Measurements from ENCODE around the gene SDHAF1.
"Not testable (repeated sequence)": the region's sequence is repeated elsewhere in the genome, so short reads cannot be mapped to it uniquely, and the experiment has no call there.

GRCh38 chr19:35980997-35981396 is 14.0 kb upstream of the SDHAF1 start:
- not testable (repeated sequence) for TF ChIP-seq RAD21 (IDR thresholded peaks at IDR 0.05; ENCODE audit: low read length); CTCF (IDR thresholded peaks at IDR 0.05); USF2 (IDR thresholded peaks at IDR 0.05; ENCODE audit: borderline replicate concordance, low read depth, low read length); POLR2AphosphoS5 (IDR thresholded peaks at IDR 0.05; ENCODE audit: low read depth, low read length); TCF12 (IDR thresholded peaks at IDR 0.05)
